NCI-H446 (cell line): ENCODE measurements around the gene PAX7.

Experiments
- DNase-seq, 2 experiments: peaks; one replicate each; lab custom pipeline; 2025; lab: John Stamatoyannopoulos, UW

Gene PAX7

DNA sequence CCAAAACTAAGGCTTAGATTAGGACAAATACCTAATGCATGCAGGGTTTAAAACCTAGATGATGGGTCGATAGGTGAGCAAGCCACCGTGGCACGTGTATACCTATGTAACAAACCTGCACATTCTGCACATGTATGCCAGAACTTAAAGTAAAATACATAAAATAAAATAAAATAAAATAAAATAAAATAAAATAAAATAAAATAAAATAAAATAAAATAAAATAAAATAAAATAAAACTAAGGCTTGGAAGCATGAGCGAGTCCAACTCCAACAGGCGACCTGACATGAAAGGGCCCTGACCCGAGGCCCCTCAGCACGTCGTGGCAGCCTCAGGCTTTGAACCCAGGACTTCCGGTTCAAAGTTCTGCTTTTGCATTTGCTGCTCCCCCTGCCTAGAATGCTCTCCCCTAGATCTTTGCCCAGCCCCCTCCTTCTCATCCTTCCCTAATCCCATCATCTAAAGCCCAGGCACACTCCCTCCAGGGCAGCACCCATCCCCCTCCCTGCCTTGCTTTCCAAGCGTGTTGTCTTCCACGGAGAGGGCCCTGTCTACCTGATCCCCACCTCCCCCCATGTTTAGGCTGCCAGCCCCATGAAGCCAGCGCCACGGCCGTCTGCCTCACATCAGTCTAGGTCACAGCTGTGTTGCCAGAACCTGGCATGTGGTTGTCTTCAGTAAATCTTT lies 164.5 kb downstream of the PAX7 start:
- no peak for DNase-seq

DNA sequence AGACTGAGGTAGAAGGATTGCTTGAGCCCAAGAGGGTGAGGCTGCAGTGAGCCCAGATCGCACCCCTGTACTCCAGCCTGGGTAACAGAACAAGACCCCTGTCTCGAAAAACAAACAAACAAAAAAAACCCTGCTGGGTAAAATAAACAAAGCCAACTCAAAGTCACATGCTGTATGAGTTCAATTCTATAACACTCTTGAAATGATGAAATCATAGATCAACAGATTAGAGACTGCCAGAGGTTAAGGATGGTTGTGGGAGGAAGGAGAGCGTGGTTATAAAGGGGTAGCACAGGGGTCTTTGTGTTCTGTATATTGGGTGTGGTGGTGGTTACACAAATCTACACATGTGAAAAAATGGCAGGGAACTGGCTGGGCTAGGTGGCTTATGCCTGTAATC lies 166.3 kb downstream of the PAX7 start:
- DNase-seq, result no peak
